D341Med (cell line): ENCODE measurements around the gene NKX1-1.

Experiments used
- DNase-seq: peaks from one replicate; pipeline ENCODE4 v3.0.0; 2012; ENCODE audit warnings: low spot score

NKX1-1 gene

DNA sequence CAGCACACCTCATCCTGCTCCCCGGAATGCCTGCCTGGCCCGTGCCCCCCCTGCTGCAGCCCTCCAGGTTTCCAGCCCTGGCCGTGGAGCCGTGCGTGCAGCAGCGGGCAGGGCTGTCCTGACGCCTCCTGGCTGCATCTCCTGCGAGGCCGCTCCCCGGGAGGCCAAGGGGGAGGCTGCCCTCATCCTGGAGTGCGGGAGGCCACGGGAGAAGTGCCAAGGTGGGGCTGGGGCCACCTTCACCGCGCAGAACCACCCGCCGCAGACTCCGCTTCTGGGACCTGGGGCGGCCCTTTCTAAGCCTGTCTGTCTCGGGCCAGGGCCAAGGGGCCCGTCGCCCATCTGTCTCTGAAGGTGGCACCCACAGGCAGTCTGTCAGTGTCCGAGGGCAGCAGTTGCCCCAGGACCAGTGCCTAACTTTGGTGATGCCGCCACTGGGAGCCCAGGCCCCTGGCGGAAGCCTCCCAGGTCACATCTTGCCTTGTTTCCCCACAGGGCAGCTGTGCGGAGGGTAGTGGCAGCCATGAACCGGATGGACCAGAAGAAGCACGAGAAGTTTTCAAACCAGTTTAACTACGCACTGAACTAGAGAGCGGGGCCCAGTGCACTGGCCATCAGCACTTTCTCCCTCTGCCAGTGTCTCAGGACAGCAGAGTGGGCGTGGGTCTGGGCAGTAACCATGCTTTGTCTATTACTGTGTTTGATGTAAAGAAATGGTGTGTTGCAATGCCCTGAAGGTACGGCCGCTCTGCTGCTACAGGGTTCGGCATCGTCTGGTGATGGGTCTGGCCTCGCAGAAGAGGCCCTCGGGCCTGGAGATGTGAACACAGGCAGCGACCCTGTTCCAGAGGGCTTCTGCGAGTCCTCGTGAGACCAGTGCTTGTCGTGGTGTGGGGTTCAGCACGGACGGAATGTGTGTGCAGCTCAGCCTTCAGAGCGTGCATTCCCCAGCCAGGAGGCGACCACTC lies 20.6 kb downstream of the NKX1-1 start:
- DNase-seq, result no peak

DNA sequence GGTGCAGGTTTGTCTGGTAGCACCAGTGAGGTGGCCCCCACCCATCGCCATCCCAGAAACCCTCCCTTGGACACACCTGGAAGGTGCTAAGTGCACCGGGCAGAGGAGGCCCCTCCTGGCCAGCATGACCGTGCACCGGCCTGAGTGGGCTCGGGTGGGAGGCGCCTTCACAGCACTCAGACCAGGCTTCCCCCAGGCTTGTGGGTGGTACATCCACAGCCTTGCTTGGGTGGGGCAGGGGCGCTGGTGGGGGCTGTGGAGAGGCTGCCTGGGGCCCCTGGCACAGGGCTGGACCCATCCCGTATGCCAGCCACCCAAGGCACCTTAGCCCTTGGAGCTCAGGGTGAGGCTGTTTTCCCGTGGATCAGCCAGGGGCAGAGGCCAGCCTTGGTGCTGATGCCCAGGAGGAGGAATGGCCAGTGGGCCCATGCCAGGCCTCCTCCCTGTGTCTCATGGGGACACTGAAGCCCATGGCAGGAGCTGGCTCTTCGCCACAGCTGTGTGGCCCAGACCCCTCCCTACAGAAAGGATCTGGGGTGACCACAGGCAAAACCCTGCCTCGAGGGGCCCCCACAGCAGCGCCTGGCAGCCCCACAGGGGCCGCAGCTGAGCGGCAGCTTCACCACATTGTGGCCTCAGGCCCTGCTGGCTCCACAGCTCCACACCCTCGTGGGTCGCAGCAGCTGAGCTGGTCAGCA lies 21.4 kb downstream of the NKX1-1 start:
- no peak for DNase-seq

DNA sequence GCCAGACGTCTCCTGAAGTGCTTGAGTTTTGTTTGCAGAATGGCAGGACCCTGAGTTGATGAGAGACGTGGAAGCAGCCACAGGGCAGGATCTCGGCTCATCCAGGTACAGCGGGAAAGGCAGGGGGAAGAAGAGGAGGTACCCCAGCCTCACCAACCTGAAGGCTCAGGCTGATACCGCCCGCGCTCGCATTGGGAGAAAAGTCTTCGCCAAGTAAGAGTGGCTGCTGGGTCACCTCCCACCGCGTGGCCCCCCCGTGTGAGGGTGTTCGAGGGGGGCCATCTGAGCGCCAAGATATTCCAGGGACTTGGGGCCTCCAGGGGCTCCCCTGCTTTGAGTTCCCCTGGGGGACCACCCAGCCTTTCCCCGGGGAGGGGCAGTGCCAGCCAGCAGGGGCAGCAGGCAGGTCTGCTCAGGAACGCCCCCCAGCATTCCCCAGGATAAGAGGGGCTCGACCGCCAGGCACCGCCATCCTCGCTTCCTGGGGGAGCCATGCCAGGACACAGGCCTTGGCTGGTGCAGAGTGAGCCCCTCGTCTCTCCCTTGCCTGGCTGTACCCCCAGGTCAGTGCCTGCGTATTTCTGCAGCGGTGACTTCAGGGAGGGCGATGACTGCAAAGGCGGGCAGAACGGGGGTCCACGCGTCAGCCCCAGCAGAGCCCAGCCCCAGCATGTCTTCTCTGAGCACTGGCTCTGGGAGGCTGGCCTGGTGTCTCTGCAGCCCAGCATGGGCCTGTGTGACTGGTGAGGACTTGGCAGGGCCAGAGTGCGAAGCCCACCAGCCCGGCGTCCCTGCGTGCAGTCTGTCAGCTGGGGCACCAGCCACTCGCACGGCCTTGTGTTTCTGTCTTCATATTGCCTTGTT lies 22.3 kb downstream of the NKX1-1 start:
- no peak for DNase-seq

DNA sequence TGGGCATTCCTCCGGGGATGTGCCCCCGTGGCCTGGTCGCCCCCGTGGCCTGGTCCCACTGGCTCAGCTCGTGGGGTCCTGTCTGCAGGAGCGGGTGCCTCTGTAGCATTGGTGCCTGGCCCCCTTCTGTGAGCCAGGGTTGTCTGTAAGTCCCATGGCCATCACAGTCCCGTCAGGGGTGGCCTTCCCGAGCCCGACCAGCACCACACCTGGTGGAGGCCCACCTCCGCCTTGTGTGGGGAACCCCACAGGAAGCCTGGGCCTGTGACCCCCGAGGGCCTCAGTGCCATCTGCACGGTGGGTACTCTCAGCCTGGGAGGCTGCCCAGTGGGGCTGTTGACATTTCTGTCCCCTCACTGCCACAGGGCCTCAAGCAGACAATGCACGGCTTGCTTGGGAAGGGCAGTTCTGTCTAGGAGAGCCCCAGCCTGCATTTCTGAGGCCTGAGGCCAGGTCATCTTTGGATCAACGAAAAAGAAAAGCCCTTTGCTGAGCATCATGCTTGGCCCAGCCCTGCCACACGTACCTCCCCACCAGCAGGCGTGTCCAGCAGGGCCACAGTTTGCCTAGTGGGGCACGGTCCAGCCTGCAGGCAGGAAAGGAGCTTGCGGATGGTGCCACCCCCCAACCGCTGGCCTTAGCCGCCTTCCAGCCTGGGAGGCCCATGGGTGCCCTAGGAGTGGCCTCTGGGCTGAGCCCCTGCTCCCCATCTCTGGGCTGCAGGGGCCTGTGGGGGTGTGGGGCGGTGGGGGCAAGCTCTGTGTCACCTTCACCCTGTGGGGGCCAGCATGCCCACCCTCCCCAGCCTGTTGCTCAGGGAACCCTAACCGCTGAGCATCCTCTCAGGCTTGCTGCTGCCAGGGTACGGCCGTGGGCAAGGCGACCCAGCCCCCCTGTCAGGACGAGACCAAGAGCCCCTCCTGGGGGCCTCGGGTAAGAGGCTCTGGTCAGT lies 23.2 kb downstream of the NKX1-1 start:
- no peak for DNase-seq

DNA sequence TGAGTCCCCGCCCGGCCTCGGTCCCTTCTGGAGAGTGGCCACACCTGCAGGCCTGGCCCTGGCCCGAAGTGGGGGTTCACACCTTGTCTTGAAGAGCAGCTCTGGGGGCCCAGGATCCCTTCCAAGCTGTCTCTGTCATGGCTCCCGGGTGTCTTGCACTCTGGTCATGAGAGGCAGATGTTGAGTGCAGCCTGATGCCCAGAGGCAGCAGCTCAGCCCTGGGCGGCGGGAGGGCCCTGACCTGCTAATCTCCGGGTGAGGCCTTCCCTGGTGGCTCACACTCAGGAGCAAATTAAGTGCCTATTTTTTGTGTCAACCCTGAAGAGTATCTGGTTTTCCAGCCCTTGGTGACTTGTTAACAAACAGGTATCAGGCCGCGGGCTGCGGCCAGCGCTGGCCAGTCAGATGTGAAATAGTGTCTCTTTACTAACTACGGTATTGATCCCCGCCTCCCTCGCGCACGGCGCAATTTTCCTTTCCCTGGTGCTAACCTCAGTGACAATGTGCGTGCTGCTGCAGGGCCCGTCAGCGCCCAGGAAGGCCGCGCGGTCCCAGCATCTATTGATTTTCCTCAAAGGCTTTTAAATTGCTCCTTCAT lies 24.2 kb downstream of the NKX1-1 start:
- no peak for DNase-seq

DNA sequence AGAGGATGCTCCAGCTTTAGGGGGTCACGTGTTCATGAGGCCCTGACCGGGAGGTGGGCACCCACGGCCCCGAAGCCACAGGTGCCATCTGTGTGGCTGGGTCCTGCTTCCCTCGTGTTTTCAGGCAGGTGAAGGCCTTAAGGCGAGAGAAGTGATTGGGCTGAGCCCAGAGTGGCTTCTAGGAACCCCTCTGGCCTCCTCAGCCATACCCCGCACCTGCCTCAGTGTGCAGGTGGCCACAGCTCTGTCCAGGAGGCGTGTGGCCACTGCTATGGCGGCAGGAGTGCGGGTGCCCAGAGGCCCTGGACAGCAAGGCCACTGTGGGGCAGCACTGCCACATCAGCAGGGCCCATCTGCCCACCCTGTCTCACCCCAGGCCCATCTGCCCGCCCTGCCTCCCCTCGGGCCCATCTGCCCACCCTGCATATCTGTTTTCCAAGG lies 25.0 kb downstream of the NKX1-1 start:
- no peak for DNase-seq

DNA sequence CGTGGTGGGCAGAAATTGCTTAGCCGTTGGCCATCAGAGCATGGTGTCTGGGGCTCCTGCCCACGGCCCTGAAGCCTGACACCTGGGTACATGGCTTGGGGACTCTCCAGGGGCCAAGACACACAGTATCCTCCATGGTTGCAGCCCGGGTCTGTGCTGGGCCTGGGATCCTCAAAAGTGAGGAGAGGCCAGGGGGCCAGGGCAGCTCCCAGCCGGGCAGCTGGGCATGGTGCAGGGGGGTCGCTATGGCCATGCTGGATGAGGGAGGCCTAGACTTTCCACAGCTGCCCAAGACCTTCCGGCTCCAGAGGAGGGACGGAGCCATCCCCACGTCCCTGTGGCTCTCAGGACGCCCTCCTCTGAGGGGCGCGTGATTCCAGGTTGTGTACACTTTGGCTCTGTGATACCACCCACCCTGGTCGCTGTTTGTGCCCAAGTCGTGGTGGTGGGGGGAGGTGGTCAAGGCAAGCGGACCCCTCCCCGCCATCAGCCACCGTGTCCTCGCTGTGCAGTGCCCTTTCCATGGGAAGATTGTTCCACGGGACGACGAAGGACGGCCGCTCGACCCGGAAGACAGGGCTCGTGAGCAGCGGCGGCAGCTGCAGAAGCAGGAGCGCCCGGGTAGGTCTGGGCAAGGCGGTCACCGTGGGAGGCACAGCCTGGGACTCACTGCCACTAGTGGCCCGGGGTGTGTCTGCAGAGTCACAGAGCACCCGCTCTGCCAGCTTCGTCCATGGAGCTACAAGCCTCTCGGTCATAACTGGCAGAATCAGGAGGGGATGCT lies 25.7 kb downstream of the NKX1-1 start:
- no peak for DNase-seq

DNA sequence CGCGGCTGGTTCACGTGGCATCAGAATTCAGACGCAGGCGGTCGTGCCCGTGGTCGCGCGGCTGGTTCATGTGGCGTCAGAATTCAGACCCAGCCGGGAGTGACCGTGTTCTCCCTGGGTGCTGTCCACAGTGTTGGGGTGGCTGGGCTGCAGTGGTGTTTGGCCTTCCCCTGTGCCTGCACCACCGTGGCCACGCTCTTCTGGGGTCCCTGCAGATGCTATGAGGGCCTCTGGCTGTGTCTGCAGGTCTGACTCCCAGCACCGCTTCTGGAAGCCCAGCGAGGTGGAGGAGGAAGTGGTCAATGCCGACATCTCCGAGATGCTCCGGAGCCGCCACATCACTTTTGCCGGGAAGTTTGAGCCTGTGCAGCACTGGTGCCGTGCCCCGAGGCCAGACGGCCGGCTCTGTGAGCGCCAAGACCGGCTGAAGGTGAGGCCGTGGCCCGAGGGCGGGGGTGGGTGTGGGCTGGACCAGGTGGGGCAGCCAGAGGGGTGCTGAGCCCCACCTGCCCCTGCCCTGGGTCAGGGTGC lies 26.4 kb downstream of the NKX1-1 start:
- DNase-seq, result no peak

DNA sequence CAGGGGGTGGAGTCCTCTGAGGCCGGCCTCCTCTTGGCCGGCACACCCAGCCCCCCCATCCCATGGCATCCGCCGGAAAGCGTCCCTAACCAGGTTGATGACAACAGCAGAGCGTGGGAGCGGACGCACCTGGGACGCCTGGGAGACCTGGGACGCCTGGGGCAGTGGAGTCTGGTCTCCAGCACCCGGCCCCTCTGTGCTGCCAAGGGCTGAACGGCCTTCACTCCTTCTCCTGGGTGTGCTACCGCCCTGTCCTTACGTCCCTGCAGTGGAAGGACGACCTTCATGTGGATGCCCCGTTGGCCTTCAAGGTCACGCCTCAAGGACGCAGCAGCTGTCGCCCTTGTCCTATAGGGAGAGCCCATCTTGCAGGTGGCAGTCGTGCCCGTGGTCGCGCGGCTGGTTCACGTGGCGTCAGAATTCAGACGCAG lies 26.9 kb downstream of the NKX1-1 start:
- DNase-seq, result no peak

DNA sequence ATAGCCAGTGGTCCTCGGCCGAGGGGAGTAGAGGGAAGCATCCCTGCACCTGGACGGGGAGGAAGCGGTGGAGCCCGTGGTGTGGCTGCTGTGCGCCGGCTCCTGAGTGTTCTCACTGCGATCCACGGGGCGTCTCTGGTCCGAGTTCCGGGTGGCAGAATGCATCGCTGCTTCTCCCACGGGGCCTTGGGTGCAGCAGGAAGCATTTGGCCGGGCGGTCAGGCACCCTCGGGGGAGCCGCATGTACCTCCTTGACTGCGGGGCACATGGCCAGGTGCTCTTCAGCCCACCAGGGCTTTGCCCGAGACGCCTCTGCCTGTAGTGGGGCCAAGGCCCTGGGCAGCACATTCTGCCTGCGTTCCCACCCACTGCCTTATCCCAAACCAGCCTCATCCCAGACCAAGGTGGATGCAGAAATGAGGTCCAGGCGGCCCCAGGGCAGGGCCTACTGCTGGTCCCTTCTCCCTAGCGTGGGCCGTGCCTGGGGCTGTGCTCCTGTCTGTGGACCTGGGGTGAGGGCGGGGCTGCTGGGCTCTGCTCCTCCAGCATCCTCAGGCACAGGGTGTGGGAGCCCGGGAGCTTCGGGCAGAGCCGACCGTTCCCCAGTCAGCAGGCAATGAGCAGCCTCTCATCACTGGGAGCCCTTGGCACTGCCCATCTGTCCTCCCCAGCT lies 27.5 kb downstream of the NKX1-1 start:
- DNase-seq, result no peak

DNA sequence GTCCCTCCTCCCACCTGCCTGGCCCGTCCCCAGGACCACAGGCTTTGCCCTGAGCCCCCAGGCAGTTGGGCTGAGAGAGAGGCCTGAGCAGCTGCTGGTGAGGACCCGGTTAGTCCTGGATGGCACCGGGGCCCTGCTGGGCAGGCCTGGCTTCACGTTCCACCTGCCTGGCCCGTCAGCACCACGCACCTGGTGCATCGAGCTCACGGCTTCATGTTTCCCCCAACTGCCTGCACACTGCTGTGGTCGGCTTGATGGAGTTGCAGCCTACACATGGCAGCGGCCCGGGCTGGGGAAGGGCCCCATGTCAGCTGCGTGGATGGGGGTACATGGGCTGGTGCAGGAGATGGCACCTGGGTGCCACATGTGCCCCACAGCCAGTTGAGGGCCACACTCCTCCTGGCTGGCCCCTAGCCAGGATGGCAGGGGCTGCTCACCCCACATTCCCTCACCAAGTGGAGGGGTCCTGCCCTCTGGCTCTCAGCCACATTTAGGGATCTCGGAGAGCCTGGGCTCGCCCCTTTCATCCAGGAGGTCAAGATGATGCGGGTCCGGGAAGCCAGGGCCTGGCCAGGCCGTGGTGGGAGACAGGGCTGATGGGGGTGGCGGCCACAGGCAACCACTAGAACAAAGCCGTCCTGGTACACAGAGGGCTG lies 28.5 kb downstream of the NKX1-1 start:
- DNase-seq, result no peak

DNA sequence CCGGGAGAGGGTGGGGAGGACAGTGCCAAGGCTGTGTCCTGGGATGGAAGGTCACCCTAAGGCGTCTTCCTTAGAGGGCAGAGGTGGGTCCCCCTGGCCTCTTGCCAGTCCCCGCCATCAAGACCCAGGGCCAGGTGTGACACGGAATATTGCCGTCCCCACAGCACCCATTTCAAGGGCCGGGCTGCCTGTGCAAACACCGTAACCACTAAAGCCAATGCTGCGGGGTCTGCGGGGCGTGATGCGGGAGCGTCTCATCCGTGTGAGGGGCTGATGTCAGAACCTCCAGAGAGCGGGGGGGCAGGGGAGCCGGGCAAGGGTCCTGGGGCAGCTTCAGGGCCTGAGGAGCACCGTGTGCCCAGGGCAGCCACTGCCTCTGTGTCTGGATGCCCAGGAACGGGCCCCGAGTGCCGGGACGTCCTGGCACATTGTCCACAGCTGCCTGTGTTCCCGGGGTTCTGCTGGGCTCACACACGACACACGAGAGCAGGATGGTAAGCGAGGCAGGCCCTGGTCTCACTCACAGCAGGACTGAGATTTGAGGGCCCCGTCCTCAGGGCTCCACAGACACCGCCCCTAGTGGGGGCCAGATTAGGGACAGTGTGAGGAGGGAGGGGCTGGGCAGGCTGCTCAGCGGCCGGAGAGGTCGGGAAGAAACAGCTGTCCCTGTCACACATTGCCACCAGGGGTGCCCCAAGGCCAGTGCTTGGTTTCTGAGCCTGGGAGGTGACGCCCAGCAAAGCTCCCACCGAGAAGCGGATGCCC lies 29.2 kb downstream of the NKX1-1 start:
- no peak for DNase-seq

DNA sequence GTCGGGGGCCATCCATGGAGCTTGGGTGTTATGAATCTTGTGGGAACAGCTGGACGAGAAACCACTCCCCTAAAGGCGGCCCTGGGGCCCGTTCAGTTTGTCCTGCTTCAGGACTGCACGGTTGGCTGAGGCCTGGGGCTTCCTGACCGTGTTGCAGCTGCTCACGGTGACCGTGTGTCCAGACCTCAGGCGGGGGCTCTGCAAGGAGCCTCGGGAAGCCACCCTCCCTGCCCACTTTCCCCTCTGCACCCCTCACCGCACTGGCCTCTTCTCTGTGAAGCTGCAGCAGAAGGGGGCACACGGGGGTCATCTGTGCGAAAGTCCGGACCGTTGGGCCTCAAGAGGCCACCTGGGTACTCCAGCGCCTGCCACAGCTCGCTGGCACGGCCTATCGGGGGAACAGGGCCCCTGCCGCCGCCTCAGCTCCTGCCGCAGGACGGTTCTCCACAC lies 29.8 kb downstream of the NKX1-1 start:
- DNase-seq, result no peak

DNA sequence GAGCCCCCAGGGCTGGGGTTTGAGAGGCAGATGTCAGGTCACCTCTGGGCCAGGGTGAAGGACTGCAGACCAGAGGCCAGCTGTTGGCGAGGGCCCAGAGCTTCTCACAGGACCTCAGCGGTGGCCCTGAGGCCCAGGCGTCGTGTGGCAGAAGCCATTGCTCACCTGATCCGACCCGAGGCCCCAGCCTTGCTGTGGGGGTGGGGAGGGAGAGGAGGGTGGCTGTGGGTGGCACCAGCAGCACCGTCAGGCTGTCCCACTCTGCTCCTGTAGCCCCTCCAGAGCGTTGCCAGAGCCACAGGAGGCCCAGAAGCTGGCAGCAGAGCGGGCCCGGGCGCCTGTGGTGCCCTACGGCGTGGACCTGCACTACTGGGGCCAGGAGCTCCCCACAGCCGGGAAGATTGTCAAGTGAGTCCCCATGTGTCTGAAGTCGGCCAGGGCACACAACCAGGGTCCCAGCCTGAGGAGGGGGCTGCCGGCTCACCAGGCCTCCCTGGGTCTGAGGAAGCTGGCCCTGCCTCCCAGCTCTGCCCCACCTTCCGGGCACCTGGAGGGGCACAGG lies 30.4 kb downstream of the NKX1-1 start:
- no peak for DNase-seq

DNA sequence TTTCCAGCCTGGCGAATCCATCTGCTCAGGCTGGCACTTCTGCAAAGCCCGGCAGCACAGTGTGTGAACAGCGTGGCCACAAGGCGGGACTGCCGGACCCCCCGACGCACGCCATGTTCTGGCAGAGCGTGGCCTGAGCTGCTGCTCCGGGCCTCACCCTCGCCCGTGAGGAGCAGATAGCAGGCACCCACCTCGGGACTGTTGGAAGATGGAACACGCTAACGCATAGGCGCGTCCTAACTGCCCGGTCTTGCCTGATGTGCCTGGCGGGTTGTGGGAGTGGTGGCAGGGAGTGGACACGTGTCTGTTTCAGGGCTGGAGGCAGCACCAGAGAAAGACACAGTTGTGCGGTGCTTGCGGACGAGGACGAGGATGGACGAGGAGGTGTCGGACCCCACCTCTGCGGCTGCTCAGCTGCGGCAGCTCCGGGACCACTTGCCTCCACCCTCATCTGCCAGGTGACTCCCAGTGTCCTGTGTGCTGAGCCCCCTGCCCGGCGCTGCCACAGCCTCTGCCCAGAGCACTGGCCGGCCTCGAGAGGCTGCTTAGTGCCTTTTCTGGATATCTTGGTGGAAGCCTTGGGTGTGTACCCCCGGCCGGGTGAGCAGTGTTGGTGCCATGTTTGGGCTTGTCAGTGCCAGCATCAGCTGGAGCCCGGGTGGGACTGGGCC lies 31.1 kb downstream of the NKX1-1 start:
- no peak for DNase-seq

DNA sequence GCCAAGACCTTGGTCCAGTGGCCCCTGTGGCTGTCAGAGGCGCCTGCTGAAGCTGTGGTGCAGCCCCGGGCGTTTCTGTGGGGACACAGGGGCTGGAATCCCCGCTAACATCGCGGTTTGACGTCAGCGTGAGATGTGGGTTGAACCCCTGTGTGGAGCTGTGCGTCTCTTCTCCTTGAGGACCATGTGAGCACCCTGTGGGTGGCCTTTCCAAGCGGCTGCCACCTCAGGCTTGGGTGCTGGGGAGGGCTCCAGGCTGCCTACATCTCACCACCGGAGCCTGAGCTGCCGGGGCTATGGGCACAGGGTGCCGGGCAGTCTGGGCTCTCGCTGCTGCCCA lies 31.6 kb downstream of the NKX1-1 start:
- no peak for DNase-seq
